ENCODE data around the gene CDK19.
"Not testable (repeated sequence)": the region's sequence is repeated elsewhere in the genome, so short reads cannot be mapped to it uniquely, and the experiment has no call there.

CDK19 gene

DNA sequence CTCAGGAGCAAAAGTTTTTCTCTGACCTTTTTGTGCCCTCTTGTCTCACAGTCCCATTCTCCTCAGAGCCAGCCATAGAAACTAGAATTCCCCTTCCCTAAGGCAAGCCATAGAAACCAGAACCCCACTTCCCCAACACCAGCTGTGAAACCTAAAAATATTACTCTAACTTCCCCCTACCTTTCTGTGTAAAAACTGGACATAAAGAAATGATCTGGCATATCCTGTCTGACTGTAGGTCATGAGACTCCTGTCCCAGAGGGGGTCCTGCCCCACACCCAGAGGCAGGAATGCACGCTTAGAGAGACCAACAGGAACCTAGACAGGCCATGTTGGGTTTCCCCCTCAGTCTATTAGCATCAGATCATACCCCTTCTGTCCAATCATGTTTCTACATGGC is 198.2 kb downstream of the CDK19 start:
- no peak for DNase-seq

DNA sequence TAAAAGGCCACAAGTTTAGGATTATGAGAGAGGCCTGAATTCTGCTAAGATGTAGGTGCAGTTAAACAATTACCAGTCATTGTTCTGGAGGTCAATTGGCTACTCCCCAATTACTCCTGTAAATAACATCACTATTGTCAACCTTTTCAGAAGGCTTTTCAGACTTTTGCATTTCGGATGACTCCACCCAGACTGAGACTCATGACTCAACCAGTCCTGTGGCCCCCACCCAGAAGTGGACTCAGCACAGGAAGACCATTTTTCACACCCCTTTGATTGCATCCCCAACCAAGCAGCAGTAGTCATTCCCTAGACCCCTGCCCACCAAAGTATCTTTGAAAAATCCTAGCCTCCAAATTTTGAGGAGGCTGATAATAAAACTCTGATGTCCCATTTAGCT is 199.5 kb downstream of the CDK19 start:
- DNase-seq, result no peak

DNA sequence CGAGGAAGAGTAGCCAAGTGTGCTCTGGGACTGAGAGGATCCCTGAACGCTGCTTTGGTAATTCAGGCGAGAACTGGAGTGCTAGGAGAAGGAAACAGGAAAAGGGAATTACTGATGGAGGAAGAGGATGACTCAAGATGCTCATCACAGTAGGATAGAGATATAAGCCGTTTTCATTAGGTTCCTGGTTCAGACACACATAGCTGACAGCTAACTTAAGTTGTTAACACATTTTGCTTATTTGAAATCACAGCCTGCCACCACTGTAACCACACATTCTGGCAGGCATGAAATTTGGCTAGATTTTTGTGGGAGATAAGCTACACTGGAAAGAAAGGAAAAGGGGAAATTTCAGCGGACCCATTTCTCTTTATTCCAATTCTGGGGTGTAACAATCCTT is 200.7 kb downstream of the CDK19 start:
- no peak for DNase-seq

DNA sequence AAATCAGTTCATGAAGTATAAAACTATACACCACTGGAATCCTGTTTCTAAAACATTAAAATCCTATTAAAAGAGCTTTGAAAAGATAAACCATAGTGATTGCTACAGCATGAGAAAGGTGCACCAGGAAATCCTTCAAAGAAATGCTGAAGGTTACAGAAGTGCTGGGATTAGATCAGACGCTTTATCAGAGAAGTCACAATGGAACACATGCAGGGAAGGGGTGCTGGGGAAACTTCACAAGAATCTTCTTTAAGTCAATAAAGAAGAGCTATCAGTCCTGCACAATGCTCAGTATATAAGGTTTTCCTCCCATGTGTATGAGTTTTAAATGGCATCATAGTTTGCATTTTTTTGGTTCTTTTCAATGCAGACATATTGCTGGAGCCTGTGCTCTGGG is 201.2 kb downstream of the CDK19 start:
- no peak for DNase-seq

DNA sequence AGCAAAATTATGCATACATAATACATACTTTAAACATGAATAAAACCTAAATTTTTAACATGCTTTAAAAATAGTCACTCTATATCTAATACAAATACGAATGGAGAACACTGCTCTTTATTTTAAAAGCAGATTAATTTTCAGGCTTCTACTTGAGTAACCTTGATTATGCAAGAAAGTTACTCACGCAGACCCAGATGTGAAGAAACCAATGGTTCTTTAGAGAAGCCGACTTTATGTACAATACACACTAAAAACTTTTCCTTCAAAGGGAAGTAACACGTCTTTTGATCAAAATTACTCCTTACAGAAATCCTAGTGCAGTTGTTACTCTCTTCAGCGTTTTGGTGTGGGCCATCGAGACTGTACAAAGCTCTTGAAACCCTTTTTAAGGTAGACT is 201.9 kb downstream of the CDK19 start:
- DNase-seq, result no peak

DNA sequence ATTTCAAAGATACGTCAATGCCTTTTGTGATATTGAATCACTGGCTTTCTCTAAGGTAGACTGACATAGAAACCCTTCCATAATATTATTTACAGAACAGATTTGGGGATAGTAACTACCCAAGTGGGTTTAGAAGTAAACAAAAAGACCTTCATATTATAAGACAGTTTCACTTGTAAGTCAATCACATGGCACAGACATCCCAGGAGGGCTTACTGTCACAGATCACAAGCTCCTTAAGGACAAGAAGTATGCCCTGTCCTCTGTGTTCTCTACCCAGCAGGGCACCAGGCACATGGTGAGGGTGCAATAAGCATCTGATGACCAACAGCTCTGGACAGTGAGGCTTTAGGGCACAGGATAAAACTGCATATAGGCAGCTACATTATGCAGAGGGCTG is 203.0 kb downstream of the CDK19 start:
- no peak for DNase-seq

DNA sequence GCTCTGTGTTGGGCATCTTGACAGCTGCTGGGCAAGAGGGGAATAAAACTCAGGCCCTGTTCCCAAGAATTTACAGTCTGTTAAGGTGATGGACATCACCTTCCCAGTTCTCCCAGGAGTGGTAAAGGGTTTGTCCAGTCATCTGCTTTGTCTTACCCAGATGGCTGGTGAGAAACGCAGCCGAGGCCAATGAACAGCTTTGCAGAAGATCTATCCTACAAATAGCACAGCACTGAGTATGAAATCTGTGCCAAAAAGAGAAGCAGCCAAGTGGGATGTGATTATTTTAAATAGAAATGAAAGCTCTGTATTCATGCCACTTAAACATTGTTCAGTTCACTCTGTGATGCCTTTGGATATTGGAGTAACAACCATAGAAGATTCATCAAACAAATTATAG is 206.2 kb downstream of the CDK19 start:
- no peak for DNase-seq

DNA sequence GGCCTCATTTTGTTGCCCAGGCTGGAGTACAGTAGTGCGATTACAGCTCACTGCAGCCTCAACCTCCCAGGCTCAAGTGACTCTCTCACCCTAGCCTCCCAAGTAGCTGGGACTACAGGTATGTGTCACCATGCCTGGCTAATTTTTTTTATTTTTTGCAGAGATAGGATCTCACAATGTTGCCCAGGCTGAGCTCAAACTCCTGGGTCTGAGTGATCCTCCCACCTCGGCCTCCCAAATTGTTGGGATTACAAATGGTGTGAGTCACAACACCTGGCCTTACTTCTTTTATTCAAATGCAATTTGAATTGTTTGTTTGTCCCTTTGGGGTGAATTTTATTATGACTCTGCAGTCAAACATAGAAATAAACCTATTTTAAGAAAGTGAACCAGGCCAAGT is 207.1 kb downstream of the CDK19 start:
- DNase-seq, result no peak

DNA sequence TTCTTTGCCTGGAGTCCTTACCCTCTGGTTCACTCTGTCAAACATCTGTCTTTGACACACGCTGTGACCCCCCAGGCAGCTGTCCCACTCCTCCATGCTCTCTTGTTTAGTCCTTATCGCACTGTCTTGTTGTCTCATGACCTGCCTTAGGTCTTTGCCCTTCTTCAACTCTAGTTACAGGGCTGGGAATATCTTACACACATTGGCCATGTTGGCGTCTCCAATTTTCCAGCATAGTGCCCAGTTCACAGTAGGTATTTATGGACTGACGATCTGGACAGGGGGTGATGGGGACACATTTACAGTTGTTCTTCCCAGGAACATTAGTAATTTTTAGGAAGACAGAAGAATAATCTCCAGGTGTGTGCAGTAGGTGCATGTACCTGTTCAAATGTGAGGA is 209.1 kb downstream of the CDK19 start:
- no peak for DNase-seq

DNA sequence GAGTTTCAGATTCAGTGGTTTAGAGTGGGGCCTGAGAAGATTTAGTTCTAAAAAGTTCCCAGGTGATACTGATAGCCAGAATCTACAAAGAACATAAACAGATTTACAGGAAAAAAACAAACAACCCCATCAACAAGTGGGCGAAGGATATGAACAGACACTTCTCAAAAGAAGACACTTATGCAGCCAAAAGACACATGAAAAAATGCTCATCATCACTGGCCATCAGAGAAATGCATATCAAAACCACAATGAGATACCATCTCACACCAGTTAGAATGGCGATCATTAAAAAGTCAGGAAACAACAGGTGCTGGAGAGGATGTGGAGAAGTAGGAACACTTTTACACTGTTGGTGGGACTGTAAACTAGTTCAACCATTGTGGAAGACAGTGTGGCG is 214.6 kb downstream of the CDK19 start:
- not testable (repeated sequence) for DNase-seq

DNA sequence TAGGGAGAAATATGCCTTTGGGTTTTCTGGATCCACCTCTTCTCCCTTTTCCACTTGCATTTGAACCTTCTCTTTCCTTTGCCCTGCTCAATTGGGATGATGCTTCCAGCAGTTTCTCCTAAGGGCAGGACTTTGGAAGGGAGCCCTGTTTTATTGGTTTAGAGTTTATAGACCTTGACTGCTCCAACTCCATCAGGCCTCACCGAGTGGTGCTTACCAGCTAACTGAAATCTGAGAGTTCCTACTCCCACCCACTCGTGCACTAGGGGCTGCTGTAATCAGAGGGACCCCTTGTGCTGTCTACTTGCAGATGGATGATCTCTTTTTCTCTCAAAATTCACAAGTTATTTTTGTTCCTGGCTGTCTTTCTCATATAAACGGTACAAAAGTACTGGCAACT is 217.5 kb downstream of the CDK19 start:
- no peak for DNase-seq

DNA sequence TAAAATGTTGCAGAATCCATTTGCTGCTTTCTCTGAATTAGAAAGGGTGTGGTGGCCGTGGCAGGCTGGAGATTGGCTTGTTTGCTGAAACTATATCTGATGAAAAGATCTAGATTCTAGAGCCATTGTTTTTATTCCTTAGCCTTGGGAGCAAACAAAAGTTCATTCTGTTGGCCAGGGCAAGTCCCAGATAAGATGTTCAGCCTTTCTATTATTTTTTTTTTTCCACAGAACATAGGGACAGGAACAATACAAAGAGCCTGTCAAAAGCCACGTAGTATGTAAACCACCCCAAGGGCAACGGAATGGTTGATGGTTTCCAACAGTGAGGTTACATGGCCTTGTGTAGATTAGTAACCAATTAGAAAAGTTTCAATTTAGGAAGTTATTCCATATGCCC is 218.9 kb downstream of the CDK19 start:
- no peak for DNase-seq

DNA sequence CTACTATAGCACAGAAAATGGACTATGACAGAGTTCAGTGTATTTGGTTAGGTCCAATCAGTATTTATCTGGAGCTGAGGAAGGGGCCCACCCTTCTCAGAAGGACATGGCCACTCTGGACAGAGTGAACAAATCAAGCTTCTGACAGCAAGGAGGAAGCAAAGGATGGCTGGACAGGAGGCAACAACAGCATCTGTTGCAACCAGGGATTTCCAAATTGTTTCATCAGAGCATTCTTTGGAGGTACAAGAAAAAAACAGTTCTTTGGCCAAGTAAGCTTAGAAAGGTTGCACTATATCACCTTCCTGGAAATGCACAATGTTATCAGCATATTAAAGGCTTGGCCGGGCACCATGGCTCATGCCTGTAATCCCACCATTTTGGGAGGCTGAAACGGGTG is 220.2 kb downstream of the CDK19 start:
- DNase-seq, result no peak

DNA sequence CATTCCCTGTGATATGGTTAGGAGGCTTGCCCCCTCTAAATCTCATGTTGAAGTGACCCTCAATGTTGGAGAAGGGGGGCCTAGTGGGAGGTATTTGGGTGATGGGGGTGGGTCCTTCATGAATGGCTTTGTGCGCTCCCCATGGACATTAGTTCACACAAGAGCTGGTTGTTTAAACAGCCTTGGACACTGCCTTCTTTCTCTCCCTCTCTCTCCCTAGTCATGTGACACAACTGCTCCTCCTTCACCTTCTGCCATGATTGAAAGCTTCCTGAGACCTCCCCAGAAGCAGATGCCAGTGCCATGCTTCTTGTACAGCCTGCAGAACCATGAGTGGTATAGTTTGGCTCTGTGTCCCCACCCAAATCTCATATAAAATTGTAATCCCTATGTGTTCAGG is 221.6 kb downstream of the CDK19 start:
- DNase-seq, result no peak

DNA sequence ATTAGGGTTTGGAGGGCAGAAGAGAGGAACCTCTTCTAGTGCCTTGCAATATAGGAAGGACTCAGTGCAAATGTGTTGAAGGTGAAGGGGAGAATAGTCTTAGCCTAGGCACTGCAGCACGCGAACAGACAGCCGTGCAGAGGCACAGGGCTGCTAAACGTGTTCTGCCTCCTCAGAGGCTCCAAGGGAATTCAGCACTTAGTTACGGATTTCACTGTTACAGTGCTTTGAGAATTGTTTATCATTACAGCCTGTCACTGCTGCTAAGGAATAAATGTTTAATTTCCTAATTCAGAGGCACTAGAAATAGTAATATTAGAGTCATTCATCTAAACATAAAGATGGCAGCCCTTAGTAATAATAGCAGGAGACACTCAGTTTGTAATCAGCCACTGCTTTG is 222.5 kb downstream of the CDK19 start:
- DNase-seq, result no peak

DNA sequence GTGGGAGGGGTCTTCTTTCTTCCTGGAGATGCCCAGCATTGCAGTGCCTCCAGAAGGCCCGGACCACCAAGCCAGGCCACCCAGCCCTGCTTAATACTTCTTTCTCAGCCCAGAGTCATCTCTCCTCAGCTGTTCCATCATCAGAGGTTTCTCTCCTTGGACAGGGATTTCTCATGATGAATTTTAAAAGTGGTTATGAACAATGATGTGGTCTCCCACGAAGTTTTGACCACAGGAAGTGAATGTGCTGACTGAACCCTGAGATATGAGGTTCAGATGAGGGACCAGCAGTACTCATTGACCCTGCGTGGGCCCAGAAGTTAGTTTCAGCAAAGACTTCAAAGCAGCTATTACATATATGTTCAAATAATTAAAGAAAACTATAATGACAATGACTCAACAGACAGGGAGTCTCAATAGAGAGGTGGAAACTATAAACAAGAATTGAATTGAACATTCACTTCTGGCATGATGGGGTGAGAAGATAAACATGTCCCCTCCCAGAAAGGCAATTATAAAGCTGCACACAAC is 224.4 kb downstream of the CDK19 start:
- no peak for DNase-seq

DNA sequence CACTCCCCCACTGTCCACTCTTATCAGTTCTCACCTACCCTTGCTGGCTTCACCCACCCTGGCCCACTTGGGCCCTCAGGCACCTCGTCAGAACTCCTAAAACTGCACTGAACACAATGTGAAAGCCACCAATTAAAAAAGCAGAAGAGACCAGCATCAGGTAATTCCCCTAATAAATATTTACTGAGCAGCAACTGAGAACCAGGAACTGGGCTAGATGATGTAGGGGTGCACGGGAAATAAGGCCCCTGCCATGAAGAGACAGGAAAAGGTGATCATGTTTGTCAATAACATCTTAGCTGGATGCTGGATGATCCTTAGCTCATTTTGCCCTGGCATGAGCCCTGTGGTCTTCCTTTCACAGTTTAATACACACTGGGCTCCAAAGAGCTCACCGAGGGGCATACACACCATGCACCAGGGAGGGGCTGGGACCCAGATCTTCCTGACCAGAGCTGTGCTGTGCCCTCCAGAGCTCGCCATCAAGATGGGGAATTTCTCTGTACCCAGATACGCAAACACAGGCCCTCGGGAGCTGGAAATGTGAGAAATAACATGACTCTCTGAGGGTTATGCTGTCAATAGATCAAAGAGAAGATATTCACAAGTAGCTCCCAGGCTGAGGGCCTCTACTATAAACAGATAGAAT is 225.3 kb downstream of the CDK19 start:
- DNase-seq, result no peak

DNA sequence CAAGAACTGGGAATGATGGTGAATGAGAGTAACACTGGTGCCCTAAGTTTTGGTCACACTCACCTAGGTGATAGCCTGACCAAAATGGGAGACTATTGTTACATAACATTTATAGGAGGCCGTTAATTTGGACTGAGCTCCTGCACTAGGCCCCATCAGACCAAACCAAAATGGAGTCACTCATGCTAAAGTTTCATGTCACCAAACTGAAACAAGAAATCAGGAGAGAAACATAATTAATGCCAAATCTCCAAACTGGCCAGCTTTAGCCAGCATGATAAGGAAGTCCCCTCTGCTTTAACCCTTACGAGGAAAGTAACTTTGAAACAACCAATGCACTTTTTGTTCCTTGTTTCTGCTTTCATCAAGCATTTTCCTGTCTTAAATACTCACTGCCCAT is 227.9 kb downstream of the CDK19 start:
- no peak for DNase-seq

DNA sequence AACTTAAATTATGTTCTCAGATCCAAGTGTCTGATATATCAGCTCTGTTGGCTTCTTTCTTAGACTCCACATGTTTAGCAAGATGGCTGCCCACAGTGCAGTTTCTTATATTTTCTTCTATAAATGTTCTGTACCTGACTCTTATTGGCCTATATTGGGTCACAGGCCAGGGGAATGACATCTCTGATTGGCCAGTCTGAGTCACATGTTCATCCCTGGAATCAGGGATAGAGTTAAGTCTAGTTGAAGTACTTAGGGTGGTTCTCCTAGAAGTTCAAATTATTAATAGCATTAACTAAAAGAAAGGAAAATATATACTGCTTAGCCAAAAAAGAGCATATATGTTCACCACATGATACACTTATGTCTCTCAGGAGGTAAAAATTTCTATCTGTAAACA is 233.6 kb downstream of the CDK19 start:
- DNase-seq, result no peak

DNA sequence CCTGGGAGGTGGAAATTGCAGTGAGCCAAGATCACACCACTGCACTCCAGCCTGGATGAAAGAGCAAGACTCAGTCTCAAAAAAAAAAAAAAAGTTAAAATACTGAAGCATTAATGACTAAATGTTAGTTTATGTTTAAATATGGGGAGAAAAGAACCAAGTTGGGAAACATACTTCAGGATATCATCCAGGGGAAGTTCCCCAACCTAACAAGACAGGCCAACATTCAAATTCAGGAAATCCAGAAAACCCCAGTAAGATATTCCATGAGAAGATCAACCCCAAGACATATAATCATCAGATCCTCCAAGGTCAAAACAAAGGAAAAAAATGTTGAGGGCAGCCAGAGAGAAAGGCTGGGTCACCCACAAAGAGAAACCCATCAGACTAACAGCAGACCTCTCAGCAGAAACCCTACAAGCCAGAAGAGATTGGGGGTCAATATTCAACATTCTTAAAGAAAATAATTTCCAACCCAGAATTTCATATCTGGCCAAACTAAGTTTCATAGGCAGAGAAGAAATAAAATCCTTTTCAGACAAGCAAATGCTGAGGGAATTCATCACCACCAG is 237.6 kb downstream of the CDK19 start:
- not testable (repeated sequence) for DNase-seq

DNA sequence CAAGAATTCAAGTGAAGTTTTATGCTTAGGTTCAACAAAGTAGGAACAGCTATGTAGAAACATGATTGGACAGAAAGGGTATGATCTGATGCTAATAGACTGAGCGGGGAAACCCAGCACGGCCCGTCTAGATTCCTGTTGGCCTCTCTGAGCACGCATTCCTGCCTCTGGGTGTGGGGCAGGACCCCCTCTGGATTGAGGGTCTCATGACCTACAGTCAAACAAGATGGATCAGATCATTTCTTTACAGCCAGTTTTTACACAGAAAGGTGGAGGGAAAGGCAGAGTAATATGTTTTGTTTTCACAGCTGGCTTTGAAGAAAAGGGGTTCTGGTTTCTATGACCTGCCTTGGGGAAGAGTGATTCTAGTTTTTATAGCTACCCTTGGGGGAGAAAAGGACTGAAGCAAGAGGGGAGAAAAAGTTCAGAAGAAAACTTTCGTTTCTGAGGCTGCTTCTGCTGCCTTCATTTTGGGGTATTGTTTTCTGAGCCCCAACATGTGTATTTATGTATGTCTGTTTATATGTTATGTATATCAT is 239.3 kb downstream of the CDK19 start:
- no peak for DNase-seq

DNA sequence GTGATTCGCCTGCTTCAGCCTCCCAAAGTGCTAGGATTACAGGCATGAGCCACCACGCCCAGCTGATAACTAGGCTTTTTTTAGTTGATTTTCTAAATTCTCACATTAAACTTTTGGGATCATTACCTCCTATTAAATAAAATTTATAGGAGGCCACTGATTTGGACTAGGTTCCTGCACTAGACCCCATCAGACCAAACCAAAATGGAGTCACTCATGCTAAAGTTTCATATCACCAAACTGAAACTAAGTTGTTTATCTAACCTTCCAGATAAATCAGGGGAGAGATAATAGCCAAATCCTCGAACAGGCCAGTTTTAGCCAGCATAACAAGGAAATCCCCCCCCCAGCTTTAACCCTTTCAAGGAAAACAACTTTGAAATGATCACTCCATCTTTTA is 240.5 kb downstream of the CDK19 start:
- no peak for DNase-seq

DNA sequence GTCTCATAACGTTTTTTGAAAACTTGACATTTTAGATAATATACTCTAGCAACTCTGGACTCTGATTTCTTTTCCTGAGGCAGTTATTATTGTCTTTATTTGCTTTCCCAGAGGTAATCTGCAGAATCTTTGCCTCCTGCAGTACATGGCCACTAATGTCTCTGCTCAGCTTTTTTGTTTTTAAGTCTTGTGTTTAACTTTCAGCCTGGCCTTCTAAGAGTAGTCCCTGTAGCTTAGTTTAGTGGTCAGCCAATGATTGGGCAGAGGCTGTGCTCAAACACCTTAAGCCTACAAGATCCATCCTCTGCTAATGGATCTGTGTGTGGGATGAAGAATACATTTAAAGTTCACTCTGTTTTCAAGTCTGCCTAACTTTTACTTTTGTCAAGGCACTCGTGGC is 241.7 kb downstream of the CDK19 start:
- DNase-seq, result no peak

DNA sequence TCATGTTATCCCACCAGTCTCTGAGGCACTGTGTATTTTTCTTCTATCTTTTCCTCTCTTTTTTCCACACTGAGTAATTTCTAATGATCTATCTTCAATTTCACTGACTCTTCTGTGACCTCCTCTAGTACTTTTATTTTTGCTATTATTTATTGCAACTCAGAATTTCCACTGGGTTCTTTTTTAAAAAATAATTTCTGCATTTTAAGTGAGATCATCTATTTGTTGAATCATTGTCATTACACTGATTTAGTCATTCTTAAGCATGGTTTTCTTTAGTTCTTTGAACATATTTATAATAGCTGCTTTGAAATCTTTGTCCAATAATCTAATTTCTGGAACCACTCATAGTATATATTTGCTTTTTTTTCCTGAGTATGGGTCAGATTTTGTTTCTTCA is 242.1 kb downstream of the CDK19 start:
- DNase-seq, result no peak
